GM19238 (cell line): ENCODE results near the gene LMX1B.
"Not testable (repeated sequence)": the region's sequence is repeated elsewhere in the genome, so short reads cannot be mapped to it uniquely, and the experiment has no call there.

ENCODE experiments used
- DNase-seq: peaks from one replicate; pipeline ENCODE4 v3.0.0; 2011; ENCODE audit warnings: low spot score; ENCODE audit not compliant: insufficient read length

LMX1B gene

GRCh38 chr9:126633881-126634558, 20.3 kb downstream of the LMX1B start:
- no peak for DNase-seq

GRCh38 chr9:126635061-126635460, 21.3 kb downstream of the LMX1B start:
- DNase-seq: no peak

GRCh38 chr9:126635661-126636439, 22.1 kb downstream of the LMX1B start:
- DNase-seq: no peak

- no peak for DNase-seq
Measured at GRCh38 chr9:126636983-126637798, 23.5 kb downstream of the LMX1B start.

- DNase-seq: no peak
Measured at GRCh38 chr9:126638571-126639132, 24.9 kb downstream of the LMX1B start.

GRCh38 chr9:126639318-126640000, 25.7 kb downstream of the LMX1B start:
- no peak for DNase-seq

- no peak for DNase-seq
Measured at GRCh38 chr9:126641118-126641851, 27.6 kb downstream of the LMX1B start.

- no peak for DNase-seq
Measured at GRCh38 chr9:126642010-126642744, 28.4 kb downstream of the LMX1B start.

GRCh38 chr9:126642839-126643238, 29.1 kb downstream of the LMX1B start:
- no peak for DNase-seq

- no peak for DNase-seq
Measured at GRCh38 chr9:126643945-126644527, 30.3 kb downstream of the LMX1B start.

- DNase-seq: no peak
Measured at GRCh38 chr9:126646162-126646561, 32.4 kb downstream of the LMX1B start.

- DNase-seq: no peak
Measured at GRCh38 chr9:126647585-126648411, 34.1 kb downstream of the LMX1B start.

- DNase-seq: no peak
Measured at GRCh38 chr9:126649477-126649876, 35.7 kb downstream of the LMX1B start.

GRCh38 chr9:126650404-126651341, 36.9 kb downstream of the LMX1B start:
- no peak for DNase-seq

GRCh38 chr9:126652140-126652582, 38.4 kb downstream of the LMX1B start:
- no peak for DNase-seq

- no peak for DNase-seq
Measured at GRCh38 chr9:126654124-126654523, 40.4 kb downstream of the LMX1B start.

GRCh38 chr9:126656214-126656613, 42.5 kb downstream of the LMX1B start:
- DNase-seq: not testable (repeated sequence)
